ENCODE results near the gene LARP4B. TPM values are rescaled to one million over a fixed set of nuclear protein-coding genes. Genes with fewer than 3 reads are reported as not detected.

LARP4B gene
- total and polyA plus RNA-seq, 2 experiments from 2014 or later, result 18.3 to 52.3 TPM

GRCh38 chr10:759898-760477, 171.5 kb downstream of the LARP4B start:
- Histone ChIP-seq H3K79me2 (replicated peaks; ENCODE audit: insufficient read depth) (no peaks in the 10 kb centered on the region), H3K27ac (ENCODE audit: low read depth) (no peak overlapping the region), H3F3A (replicated peaks; ENCODE audit: low read depth) (no peaks in the 10 kb centered on the region), H4K20me1 (replicated peaks; ENCODE audit: insufficient read depth) (no peaks in the 10 kb centered on the region), H3K9me2 (ENCODE audit: insufficient read depth) (peaks cover 3% of the 10 kb centered on the region; the same call in 1 of the 2 replicates), H2AFZ (no peak overlapping the region), H3K4me1 (ENCODE audit: insufficient read depth) (no peaks in the 10 kb centered on the region), H3K27me3 (ENCODE audit: insufficient read depth) (no peaks in the 10 kb centered on the region), H3K4me3 (no peak overlapping the region), H3K4me2 (no peak overlapping the region), H3K36me3 (ENCODE audit: insufficient read depth) (no peaks in the 10 kb centered on the region)
- Mint-ChIP-seq H3K4me1 (no peaks in the 10 kb centered on the region), H3K27ac (no peak overlapping the region), H3K4me3 (no peak overlapping the region), H3K36me3 (ENCODE audit: low read depth) (no peaks in the 10 kb centered on the region), H3K27me3 (ENCODE audit: insufficient read depth, low read depth, poor library complexity) (peaks cover 3% of the 10 kb centered on the region), H3K9me3 (no peaks in the 10 kb centered on the region; the same call in 2 of the 3 replicates)
- ATAC-seq (no peak), DNase-seq (ENCODE audit: low spot score) (no peak)
- TF ChIP-seq EZH2 (IDR thresholded peaks at IDR 0.05; ENCODE audit: low read depth, unreplicated experiment) (no peak), ETS1 (IDR thresholded peaks at IDR 0.05) (no peak), STAT1 (IDR thresholded peaks at IDR 0.05; ENCODE audit: unreplicated experiment) (no peak), POLR2AphosphoS5 (IDR thresholded peaks at IDR 0.05; ENCODE audit: low read depth) (no peak), CTCF (conservative IDR thresholded peaks at IDR 0.05; ENCODE audit: low read depth in 2 of 2) (no peak)

Other genes starting within 250 kb of the LARP4B start
- 7.5 and 7.7 TPM in 2 replicates for gene DIP2C, start 242.0 kb downstream of the LARP4B start, total RNA-seq (2014; rRNA removed; shearing (Covaris generic))
- gene DIP2C, start 242.0 kb downstream of the LARP4B start, polyA plus RNA-seq (2016; fragmentation: Nextera tagmentation; extraction: Ambion mirVana), result 5.0 and 5.1 TPM in 2 replicates
- gene GTPBP4, start 56.7 kb upstream of the LARP4B start, total RNA-seq (2014; rRNA removed; shearing (Covaris generic)), result 48.7 and 56.5 TPM in 2 replicates
- gene GTPBP4, start 56.7 kb upstream of the LARP4B start, polyA plus RNA-seq (2016; fragmentation: Nextera tagmentation; extraction: Ambion mirVana), result 51.2 and 62.6 TPM in 2 replicates
- not detected in 2 replicates for gene IDI2, start 94.2 kb upstream of the LARP4B start, total RNA-seq (2014; rRNA removed; shearing (Covaris generic))
- not detected in 2 replicates for gene IDI2, start 94.2 kb upstream of the LARP4B start, polyA plus RNA-seq (2016; fragmentation: Nextera tagmentation; extraction: Ambion mirVana)
- 147 and 154 TPM in 2 replicates for gene IDI1, start 117.4 kb upstream of the LARP4B start, total RNA-seq (2014; rRNA removed; shearing (Covaris generic))
- 99.0 and 119 TPM in 2 replicates for gene IDI1, start 117.4 kb upstream of the LARP4B start, polyA plus RNA-seq (2016; fragmentation: Nextera tagmentation; extraction: Ambion mirVana)
- 9.7 and 10.2 TPM in 2 replicates for gene WDR37, start 124.7 kb upstream of the LARP4B start, total RNA-seq (2014; rRNA removed; shearing (Covaris generic))
- 6.0 TPM in 2 replicates for gene WDR37, start 124.7 kb upstream of the LARP4B start, polyA plus RNA-seq (2016; fragmentation: Nextera tagmentation; extraction: Ambion mirVana)